Activated T-cell treated with anti-CD3 and anti-CD28 coated beads for 1 hour (primary cell): ENCODE measurements around the gene CHIC2.

Experiments used
- DNase-seq: peaks from one replicate; pipeline ENCODE4 v3.0.0-alpha.2; 2020; ENCODE audit warnings: low read depth

CHIC2 gene

DNA sequence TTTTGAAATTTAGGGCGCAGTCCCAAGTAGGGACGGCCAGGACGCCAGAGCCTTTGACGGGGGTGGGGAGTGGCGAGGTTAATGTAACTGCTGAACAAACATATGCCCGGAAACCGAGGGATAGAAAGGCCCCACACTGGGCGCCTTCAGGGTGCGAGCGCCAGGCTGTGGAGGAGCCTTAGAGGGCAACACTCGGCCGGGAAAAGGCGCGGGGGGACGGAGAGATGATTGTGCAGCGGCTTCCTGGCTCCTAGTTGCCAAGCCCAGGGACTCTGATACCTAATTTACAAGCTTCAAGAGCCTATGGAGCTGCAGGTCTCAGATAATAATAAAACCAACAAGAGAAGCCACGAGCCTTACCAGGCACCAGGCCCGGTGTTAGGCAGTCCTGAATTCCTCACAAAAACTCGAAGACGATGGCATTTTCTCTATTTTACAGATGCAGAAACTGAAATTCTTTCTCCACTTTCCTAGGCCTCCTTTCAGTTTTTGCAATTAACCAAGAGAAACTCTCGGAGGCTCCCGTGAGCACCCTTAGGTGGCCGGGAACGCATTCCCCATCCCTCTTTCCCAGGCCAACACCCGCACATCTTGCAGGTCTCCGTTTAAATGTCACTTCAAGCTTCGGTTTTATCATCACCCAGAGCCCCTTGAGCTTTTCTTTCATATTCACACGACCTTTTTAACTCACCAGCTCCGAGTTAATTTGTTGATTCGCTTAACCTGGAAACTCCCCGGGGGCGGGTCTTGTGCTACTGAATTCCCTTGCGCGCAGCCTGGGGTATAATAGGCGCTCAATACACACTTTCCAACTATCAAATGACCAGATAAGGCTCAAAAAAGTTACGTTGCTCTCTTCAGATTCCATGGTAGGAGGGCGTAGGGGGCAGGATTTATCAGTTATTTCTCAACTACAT is 29.2 kb upstream of the CHIC2 start:
- DNase-seq: no peak

DNA sequence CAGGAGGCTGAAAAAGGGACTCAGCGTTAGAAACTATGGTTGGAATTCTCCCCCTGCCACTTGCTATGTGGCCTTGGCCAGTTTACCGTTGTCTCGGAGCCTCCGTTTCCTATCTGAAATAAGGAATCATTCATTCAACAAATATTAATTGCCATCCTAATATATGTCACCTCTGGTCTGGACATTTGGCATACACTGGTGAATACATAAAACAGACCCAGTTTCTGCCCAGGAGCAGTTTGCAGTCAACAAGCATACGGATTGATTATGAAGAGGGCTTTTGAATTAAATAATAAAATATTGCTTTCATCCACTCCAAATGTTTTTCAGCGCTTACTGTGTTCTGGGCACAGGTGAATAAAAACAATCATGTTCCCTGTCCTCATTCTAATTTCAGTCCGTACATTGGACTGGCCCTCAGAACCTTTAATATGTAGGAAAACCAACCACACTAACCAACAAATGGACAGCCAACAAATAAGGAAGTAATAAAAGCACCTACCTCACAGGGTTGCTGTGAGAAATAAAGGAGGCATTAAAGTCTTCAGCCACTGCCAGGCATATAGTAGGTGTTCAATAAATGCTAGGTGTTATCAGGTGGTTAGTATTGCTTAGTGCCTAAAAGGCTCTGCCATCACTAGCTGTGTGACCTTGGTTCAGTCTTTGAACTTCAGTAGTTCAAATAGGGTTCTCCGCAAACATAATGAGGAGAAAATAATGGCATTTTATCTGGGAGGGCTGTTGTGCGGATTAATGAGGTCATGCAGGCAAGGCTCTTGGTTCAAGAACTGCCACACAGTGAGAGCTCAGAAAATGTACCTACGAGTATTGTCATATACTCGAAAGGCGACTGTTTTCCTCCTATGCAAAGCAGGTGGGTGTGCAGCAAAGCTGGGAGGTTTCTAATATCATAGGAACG is 28.3 kb upstream of the CHIC2 start:
- no peak for DNase-seq

DNA sequence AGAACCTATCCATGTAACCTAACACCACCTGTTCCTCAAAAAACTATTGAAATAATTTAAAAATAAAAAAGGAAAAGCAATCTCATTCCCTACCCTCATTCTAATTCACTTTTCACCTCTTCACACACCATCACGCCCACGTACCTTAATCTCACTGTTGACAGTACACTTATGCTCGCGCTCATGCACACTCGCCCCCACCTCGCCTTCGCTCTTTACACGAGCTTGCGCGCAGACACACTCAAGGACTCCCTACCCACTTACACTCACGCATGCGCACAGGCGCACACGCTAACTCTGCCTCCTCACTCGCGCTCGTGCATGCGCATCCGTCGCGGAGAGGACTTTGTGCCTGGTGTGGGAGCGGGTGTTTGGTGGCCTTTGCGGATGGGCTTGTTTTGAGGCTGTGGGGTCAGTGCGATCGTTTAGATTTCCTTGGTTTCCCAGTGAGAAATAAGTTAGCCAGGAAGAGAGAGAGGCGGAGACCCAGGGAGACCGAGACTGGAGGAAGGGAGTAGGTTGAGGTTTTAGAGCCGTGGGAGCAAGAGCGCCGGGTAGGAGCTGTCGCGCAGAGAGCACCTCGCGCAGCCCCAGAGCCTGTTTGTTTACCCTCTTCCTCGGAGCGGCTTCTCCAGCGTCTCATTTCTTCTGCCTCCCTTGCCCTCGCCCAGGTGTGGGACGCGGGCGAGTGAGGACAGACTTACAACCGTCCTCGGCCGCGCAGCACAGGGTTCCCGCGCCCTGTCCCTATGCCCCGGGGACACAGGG is 27.4 kb upstream of the CHIC2 start:
- DNase-seq: peak; percentile 79

DNA sequence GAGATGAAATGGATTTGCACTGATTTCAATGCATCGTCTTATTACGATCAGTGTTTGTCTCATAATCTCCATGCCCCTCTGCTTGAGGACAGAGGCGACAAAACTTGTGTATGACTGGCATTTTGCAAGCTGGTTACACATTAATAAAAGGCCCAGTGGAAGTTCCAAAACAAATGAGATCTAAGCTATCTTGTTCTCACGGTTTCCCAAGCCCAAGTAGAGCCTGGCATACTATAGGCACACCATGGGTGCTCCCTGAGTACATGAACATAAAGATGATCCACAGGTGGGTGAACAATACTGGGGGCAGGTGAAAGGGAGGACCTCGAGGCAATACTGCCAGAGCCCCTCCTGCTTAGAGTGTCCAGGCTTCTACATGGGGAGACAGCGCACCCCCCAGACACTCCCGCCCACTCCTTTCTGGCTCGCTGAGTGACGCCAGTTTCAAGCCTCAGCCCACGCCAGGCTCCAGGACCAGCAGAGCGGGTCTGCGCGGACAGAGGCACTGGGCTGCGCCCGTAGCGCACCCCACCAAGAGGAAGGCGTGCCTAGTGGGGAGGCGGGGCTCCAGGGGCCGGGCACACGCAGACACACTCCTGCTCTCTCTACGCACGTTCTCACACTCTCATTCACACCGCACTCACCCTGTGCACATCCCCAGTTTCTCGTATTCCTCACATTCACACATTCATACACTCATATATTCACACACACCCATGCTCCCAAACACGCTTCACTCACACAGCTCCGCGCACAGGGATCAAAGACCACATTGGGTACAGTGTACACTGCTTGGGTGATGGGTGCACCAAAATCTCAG is 26.6 kb upstream of the CHIC2 start:
- no peak for DNase-seq

DNA sequence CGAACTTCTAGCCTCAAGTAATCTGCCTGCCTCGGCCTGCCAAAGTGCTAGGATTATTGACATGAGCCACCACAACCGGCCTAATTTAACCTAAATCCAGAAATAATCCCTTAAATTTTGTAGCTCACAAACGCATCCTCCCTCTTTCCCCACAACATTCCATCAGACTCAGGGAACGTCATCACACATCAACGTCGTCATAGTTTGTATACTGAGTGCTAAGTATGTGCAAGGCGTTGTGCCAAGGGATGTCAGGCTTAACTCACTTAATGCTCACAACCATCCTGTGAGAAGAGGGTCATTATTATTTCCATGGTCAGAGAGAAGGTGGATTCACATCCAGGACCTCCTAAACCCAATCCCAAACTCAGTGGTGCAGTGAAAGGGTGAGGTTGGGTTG is 26.0 kb upstream of the CHIC2 start:
- DNase-seq: no peak

DNA sequence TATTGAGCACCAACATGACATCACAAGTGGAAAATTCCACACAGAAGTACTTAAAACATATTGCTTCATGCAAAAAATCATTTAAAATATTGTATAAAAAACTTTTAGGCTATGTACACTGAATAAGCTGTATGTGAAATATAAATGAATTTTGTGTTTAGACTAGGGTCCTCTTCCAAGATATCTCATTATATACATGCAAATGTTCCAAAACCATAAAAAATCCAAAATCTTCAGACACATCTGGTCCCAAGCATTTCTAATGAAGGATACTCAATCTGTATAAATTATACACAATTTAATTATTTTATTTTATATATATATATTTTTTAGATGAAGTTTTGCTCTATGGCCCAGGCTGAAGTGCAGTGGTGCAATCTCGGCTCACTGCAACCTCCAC is 25.5 kb upstream of the CHIC2 start:
- DNase-seq: no peak

DNA sequence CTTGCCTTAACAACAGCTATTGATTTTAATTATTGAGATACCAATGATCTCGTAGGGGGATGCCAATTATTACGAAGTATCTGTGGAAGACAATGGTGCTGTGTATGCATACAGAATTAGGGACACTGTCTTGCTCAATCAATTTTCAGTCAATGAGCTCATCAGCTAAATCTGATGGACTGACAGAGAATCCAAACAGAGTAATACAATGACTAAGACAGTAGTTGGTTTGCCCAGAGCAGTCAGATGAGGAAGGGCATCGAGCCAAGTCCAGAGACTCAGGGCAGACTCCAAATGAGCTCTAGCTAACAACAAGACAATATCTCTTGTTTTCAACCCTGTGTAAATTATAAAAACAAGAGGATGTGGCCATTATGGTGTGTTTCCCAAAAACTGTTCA is 20.9 kb upstream of the CHIC2 start:
- DNase-seq: no peak

DNA sequence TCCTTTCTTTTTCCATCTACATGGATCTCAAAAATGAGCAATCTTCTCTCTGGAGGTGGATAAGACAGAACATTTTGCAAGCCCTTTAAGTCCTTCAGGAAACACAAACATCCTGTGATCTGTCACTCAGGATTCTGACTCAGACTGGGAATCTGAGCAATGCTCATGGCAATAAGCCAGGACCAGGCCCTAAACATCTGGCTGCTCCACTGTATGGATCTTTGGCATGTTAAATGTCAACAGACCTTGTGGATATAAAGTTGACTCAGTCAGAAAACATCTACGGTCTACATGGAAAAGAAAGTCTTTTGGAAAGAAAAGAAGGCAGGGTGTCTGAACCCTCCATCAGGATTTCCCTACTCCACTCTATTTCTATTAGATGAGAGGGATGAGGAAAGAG is 17.8 kb upstream of the CHIC2 start:
- DNase-seq: no peak

DNA sequence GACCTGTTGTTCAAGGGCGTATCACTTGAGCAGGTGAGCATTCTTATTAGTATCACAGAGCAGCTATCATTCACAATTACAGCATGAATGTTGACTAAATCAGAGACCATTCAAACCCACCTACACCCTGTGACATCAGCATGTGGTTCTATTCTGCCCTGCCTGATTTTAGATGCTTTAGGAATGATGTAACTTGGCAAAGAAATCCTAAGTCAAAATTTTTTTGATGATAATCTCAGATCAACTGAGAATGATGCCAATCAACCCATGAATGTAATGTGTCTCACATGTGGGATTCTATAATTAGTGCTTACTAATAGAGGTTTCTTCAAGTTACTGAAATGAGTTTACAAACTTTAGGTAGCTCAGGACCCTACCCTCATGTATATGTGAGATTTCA is 13.4 kb upstream of the CHIC2 start:
- DNase-seq: no peak

DNA sequence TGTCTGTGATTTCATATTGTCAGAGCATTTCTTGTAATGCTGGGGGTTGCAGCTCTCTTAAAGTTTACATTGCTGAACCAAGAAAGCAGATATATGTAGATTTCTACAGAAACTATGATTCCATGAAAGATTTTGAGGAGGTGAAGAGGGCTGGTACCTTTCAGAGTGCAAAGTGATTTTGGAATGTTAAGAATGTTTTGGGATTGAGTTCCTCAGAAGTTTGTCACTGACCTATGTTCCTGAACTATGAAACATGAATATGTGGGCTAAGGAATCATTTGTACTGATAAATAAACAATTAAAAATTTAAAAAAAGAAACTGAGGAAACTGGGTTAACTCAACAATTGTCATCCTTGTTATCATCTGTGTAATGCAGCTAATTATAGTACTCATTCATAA is 12.3 kb upstream of the CHIC2 start:
- DNase-seq: no peak

DNA sequence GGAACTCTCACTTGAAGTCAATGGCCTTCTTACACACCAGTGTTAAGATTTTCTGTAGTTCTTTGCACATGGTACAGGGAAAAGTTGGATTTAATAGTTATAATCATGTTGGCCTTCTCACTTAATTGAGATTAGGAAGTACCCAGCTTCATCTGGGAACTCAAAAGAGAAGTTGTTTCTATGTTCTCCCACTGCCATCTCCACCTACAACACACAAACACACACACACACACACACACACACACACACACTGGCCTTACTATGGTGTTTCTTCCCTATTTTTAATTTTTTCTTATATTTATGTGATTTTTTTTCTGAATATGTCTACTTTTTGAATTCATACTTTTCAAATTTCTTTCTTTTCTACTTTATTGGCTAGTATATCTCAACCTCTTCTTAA is 10.0 kb upstream of the CHIC2 start:
- no peak for DNase-seq

DNA sequence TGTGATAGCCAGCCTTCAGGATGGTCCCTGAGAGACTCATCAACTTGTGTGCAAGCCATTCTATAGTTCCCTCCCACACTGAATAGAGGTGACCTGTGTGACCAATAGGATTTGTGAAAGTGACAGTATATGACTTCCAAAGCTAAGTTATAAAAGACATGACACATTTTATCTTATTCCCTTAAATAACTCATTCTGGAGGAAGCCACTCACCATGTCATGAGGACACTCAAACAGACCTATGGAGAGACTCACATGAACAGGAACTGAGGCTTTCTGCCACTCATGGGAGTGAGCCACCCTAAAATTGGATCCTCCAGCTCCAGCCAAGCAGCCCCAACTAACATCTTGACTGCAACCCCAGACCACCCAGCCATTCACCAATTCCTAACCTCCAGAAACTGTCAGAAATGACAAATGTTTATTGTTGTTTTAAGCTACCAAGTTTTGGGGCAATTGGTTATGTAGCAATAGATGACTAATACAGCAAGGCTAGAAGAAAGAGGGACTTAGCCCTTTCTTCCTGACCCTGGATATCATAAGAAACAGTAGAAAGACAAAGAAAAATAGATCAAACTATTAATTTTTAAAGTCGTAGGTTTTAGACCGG is 9.0 kb upstream of the CHIC2 start:
- DNase-seq: no peak

DNA sequence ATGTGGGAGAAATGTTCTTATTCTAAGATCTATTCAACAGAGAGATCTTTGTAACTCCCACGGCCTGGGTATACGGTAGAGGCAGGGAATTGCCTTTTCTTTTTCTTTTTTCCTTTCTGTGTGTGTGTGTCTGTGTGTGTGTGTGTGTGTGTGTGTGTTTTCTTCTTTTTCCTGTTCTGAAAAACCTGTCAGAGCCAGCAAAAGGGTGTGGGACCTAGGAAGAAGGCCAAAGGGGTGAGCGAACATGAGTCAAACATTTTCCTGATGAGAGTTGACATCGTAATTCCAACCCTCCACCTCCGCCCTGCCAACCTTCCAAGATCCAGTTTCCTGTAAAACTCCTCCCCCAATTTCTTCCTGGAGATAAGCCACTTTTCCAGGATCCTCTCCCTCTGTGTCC is 2.8 kb upstream of the CHIC2 start:
- DNase-seq: no peak

DNA sequence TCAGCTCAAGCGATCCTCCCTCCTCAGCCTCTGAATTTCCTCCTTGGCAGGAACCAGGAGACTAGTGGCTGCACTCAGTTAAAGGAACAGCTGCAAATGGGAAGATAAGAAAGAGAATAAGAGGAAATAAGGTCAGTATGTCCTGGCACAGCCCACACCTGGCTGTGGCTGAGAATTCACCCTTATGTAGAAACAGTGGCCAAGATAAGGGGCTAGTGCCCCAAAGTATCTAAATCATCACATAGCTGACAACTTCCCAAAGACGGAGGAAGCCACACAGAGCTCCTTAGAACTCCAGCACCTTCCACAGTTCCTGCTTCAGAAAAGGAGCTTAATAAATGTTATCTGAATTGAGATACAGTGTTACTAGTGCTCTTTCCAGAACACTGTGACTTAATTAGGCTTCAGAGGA is 2.3 kb upstream of the CHIC2 start:
- no peak for DNase-seq

DNA sequence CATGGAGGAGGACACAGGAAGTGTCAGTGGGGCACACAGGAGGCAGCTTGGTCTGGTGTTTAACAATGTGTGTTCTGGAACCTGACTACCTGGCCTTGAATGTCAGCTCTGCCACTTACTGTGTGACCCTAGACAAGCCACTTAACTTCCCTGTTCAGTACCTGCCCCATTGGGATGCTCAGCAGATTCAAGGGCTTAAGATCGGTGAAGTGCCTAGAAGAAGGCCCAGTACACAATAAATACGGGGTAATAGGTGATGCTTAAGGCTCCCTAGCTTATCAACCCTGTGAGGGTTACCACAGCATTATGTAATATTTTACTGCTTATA is 1.6 kb upstream of the CHIC2 start:
- DNase-seq: no peak

DNA sequence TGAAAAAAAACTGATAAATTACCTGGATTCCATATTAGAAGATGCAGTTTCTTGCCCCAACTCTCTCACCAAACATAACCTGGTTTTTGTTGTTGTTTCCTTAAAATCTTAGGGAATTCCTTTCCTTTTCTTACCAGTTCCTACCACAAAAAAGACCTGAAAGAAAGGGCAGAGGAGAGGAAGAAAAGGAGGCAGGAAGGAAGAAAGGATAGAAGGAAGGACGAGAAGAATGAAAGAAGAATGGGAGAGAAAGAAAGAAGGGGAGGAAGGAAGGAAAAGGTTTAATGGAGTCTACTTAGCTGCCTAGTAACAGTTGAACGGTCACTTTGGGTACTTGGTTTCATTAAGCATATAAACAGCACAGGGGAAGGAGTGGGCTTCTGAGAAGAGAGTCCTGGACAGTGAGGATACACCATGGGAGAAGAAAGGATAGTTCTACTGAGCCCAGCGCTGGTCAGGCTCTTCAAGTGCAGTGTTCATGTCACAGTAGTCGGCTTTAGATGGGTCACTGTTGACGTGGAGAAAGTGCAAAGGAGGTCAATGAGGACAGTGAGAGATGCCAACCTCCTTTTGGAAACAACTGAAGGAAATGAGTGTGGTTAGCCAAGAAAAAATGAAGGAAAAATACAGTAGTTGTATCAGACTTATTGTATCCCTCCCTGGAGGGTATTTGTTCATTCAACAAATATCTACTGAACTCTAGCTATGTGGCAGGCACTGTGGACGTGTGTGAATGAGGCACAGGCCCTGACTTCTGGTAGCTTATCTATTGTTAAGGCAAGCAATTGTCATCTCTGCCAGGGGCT is 1.1 kb upstream of the CHIC2 start:
- no peak for DNase-seq

DNA sequence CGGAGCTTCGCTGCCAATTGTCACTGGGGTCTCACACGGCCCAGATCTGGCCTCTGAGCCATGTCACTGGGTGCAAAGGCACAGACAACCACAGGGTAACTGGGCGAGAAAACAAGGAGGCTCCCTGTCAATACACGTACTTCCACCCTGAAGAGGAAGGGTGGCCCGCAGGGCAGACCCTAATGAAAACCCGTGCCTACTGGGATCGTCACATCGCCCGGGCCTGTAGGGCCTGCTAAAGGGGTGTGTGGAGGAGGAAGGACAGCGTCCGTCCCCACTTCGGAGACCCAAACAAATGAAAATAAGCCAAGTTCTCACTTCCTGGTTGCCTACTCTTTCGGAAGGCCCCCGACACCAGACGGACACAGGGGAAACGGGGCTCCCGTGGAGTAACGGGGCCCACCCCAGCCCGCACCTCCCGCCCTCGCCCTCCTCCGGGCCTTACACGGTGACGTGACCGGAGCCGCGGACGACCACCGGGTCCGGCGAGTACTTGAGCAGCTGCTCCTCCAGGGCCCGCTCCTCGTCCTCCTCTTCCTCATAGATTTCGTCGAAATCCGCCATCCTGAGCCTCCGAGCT is 578 bp downstream of the CHIC2 start:
- DNase-seq: peak; percentile 7

DNA sequence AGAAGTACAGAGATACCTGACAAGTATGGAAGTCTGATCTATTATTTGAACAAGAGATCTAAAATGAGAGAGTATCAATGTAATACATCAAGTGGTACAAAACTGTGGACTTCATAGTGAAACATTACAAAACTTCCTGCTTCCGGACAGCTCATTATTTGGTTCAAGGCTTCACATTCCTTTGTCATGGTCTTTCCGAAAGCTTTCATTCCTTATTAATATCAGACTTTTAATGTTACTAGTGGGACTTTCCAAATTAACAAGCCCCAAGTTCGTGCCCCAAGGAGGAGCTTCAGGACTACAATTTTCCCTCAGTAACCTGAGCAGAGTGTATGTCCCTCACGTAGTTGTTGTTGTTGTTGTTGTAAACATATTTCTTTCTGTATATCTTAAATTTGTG is 1.2 kb downstream of the CHIC2 start:
- DNase-seq: no peak

DNA sequence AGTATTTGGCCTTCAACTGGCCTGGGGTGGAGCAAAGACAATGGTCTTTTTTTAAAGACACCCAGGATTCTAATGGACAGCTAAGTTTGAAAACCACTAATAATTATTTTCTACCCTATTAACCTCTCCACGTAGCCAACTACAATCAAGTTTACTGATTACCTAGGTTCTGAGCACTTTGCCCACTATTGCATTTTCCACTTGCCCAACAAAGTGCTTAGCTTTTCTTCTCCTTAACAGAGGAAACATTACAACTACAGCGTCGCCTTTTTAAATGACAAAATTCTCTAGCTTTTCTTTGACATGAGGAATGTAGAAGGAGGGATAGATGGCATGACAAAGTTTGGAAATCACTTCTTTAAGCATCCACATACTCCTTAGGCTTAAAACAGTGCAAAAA is 2.0 kb downstream of the CHIC2 start:
- no peak for DNase-seq

DNA sequence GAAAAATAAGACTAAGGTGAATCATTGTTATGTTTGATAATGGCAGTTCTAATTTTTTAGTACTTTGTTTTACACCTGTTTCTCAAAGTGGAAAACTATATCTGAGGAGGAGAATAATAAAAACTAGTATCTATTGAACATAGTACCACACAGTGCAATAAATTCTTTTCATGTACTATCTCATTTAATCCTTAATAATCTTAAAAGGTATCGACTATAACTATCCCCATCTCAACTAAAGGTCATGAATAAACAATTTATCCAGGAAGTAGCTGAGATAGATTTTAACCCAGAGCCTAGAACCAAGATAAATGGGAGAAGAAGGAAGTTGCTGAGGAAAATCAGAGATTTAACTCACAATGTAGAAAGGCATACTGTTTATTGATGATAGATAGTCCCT is 2.5 kb downstream of the CHIC2 start:
- DNase-seq: no peak
